ENCODE data around the gene PFDN4.
"Not testable (repeated sequence)": the region's sequence is repeated elsewhere in the genome, so short reads cannot be mapped to it uniquely, and the experiment has no call there.

PFDN4 gene

GRCh38 chr20:54229566-54230160 is 21.8 kb downstream of the PFDN4 start:
- DNase-seq = no peak

- no peak for DNase-seq
Measured at GRCh38 chr20:54231036-54231435, 23.1 kb downstream of the PFDN4 start.

- no peak for DNase-seq
Measured at GRCh38 chr20:54234991-54235390, 27.1 kb downstream of the PFDN4 start.

GRCh38 chr20:54237116-54237943 is 29.4 kb downstream of the PFDN4 start:
- DNase-seq = no peak

- no peak for DNase-seq
Measured at GRCh38 chr20:54244113-54244512, 36.2 kb downstream of the PFDN4 start.

GRCh38 chr20:54248705-54249104 is 40.8 kb downstream of the PFDN4 start:
- DNase-seq = not testable (repeated sequence)

- DNase-seq = no peak
Measured at GRCh38 chr20:54250691-54251090, 42.8 kb downstream of the PFDN4 start.

- no peak for DNase-seq
Measured at GRCh38 chr20:54251096-54251495, 43.2 kb downstream of the PFDN4 start.

GRCh38 chr20:54254596-54254995 is 46.7 kb downstream of the PFDN4 start:
- DNase-seq = no peak

- no peak for DNase-seq
Measured at GRCh38 chr20:54255157-54255556, 47.3 kb downstream of the PFDN4 start.

GRCh38 chr20:54256202-54256601 is 48.3 kb downstream of the PFDN4 start:
- no peak for DNase-seq

GRCh38 chr20:54257071-54257816 is 49.4 kb downstream of the PFDN4 start:
- DNase-seq = no peak

- no peak for DNase-seq
Measured at GRCh38 chr20:54260116-54260515, 52.2 kb downstream of the PFDN4 start.

- DNase-seq = no peak
Measured at GRCh38 chr20:54262671-54263070, 54.8 kb downstream of the PFDN4 start.

- DNase-seq = no peak
Measured at GRCh38 chr20:54263116-54263690, 55.3 kb downstream of the PFDN4 start.

GRCh38 chr20:54265791-54266190 is 57.9 kb downstream of the PFDN4 start:
- DNase-seq = not testable (repeated sequence)

- no peak for DNase-seq
Measured at GRCh38 chr20:54266844-54267243, 59.0 kb downstream of the PFDN4 start.

GRCh38 chr20:54267483-54268003 is 59.7 kb downstream of the PFDN4 start:
- no peak for DNase-seq

GRCh38 chr20:54268941-54269340 is 61.1 kb downstream of the PFDN4 start:
- DNase-seq = no peak
